ENCODE results near the gene ATP6V1G1. TPM values are rescaled to one million over a fixed set of nuclear protein-coding genes. Genes with fewer than 3 reads are reported as not detected.

The ATP6V1G1 gene
- 81.9 and 90.6 TPM in 2 replicates for total RNA-seq (2021)
- Bru-seq, nascent RNA = percentile 95 among the genes with signal in this experiment
- BruChase-seq, experiment 1, labeled RNA remaining after a 2-hour chase = percentile 91 among the genes with signal in this experiment
- percentile 97 among the genes with signal in this experiment for BruChase-seq, experiment 2, labeled RNA remaining after a 6-hour chase
- long read RNA-seq, transcript ATP6V1G1-201 (3 exons, 1,080 nt) = major isoform, 398 of 399 reads
- long read RNA-seq, partial matches to known transcripts = 0 of 399 reads
- long read RNA-seq, other reads (novel, unspliced or antisense) = 1 of 399 reads

- H4K20me1 ChIP-seq (ENCODE audit: insufficient read depth) = peaks cover 37% of the 10 kb centered on the region
- H3K27ac ChIP-seq = peak within 1 kb of the TSS; percentile 82
- H3K9me2 ChIP-seq (ENCODE audit: insufficient read depth) = no peaks in the 10 kb centered on the region
- H3K79me2 ChIP-seq (ENCODE audit: low read depth) = peaks cover 50% of the 10 kb centered on the region
- H3K9me3 ChIP-seq (ENCODE audit: insufficient read depth, low read depth) = no peaks in the 10 kb centered on the region
- CTCF ChIA-PET = interaction anchor here (0.5 to 1.3 kb wide), 6 partner anchors 13 to 182 kb away, joined by 3 to 5 read pairs (median 3); no protein-coding TSS in a partner anchor
- H3K4me1 ChIP-seq (replicated peaks; ENCODE audit: insufficient read depth) = peaks cover 20% of the 10 kb centered on the region
- BruUV-seq (replicated peaks) = no TSS peak
- intact Hi-C loops (cut with micrococcal nuclease; ENCODE audit: unreplicated experiment) = loop anchor here (1.0 to 2.0 kb wide), 4 partner anchors 35 to 182 kb away; partner anchors contain the start of gene WHRN
- peak within 1 kb of the TSS; percentile 78 for H3K4me3 ChIP-seq
- peak within 1 kb of the TSS; percentile 91 for H3K4me2 ChIP-seq
- H2AFZ ChIP-seq = peak within 1 kb of the TSS; percentile 80
- POLR2A ChIA-PET (ENCODE audit: unreplicated experiment) = interaction anchor here (0.5 to 1.3 kb wide), 15 partner anchors 16 to 534 kb away, joined by 3 to 16 read pairs (median 5); partner anchors contain the start of gene TMEM268
- peaks cover 8% of the 10 kb centered on the region for H3F3A ChIP-seq (ENCODE audit: insufficient read depth, low read depth)
- TF ChIP-seq CTCF (conservative IDR thresholded peaks at IDR 0.05) = no peak
- TF ChIP-seq EZH2 (IDR thresholded peaks at IDR 0.05; ENCODE audit: low read depth) = no peak
- no peaks in the 10 kb centered on the region for H3K36me3 ChIP-seq (ENCODE audit: low read depth)
- peak; percentile 97 to 99 for DNase-seq
- H3K27me3 ChIP-seq (ENCODE audit: insufficient read depth, low read depth) = no peaks in the 10 kb centered on the region
Measured at GRCh38 chr9:114587345-114588202, at the start of gene ATP6V1G1. TSS of gene ATP6V1G1 (plus strand) at chr9:114587769. CDS start at chr9:114587839, 70 bp downstream.

DNA sequence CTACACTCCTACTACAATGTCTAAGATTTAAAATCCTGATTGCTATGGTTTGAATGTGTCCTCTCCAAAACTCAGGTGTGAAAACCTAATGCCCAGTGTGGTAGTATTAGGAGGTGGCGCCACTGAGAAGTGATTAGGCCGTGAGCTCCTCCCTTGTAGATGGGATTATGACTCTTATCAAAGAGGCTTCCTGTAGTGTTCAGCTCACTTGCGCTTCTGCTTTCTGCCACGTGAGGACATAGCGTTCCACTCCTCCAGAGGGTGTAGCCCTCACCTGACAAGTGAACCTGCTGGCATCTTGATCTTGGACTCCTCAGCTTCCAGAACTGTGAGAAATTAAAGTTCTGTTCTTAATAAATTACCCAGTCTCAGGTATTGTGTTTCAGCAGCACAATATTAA is 49.3 kb upstream of the ATP6V1G1 start:
- Histone ChIP-seq H3K79me2 (ENCODE audit: low read depth) (no peaks in the 10 kb centered on the region), H2AFZ (no peak overlapping the region), H3K4me1 (replicated peaks; ENCODE audit: insufficient read depth) (no peaks in the 10 kb centered on the region), H4K20me1 (ENCODE audit: insufficient read depth) (no peaks in the 10 kb centered on the region), H3K27me3 (ENCODE audit: insufficient read depth, low read depth) (no peaks in the 10 kb centered on the region), H3K4me2 (no peak overlapping the region), H3K9me3 (ENCODE audit: insufficient read depth, low read depth) (no peaks in the 10 kb centered on the region), H3K4me3 (no peak overlapping the region), H3K9me2 (ENCODE audit: insufficient read depth) (no peaks in the 10 kb centered on the region), H3K27ac (no peak overlapping the region), H3F3A (ENCODE audit: insufficient read depth, low read depth) (no peaks in the 10 kb centered on the region), H3K36me3 (ENCODE audit: low read depth) (no peaks in the 10 kb centered on the region)
- ChIA-PET POLR2A (ENCODE audit: unreplicated experiment) (interaction anchor here (1.2 kb wide), 1 partner anchor 49 kb away, joined by 7 read pairs; the partner anchor contains the start of gene ATP6V1G1), CTCF (interaction anchor here (0.7 to 1.1 kb wide), 3 partner anchors 13 to 115 kb away, joined by 3 to 6 read pairs (median 3); no protein-coding TSS in a partner anchor)
- no TSS peak for BruUV-seq (replicated peaks)
- intact Hi-C loops (cut with micrococcal nuclease; ENCODE audit: unreplicated experiment) = no loop called here
- TF ChIP-seq EZH2 (IDR thresholded peaks at IDR 0.05; ENCODE audit: low read depth) = no peak
- TF ChIP-seq CTCF (conservative IDR thresholded peaks at IDR 0.05) = peak; percentile 30; the same call in 1 of the 2 replicates
- peak in 1 of 2 experiments; percentile 54 for DNase-seq

DNA sequence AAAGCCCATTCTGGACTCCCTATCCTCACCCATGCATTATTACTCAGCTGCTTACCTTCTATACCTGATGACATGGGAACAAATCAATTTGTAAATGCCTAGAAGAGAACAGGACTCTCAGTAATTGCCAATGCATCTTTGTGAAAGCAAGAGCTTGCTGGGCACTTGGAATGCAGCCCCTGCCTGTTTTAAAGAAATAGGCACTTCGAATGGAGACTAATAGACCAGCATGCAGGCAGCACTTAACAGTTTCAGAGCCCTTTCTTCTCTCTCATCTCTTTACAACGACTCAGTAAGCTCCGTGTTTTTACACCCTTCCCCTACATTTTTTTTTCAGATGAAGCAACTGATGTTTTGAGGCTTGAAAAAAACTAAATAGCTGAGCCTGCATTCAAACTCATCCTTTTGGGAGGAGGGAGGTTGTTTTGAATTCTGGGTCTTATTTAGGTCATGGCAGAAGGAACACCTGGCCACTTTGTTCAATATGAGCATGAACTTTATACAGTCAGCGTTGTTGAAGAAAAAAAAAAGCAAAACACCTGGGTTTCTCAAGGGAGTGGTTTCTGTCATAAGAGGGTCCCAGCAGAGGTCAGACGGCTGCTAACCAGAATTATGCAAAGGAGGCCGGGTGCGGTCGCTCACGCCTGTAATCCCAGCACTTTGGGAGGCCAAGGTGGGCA is 47.7 kb upstream of the ATP6V1G1 start:
- CTCF ChIA-PET = interaction anchor here (0.6 kb wide), 1 partner anchor 12 kb away, joined by 6 read pairs; no protein-coding TSS in a partner anchor
- intact Hi-C loops (cut with micrococcal nuclease; ENCODE audit: unreplicated experiment) = no loop called here

More for the DNA sequence above, 47.7 kb upstream of the ATP6V1G1 start:
- DNase-seq = no peak
- H3K27ac ChIP-seq = no peak overlapping the region
- no peaks in the 10 kb centered on the region for H3K4me1 ChIP-seq (replicated peaks; ENCODE audit: insufficient read depth)
- no peaks in the 10 kb centered on the region for H3K36me3 ChIP-seq (ENCODE audit: low read depth)
- no peaks in the 10 kb centered on the region for H4K20me1 ChIP-seq (ENCODE audit: insufficient read depth)
- H3K4me2 ChIP-seq = no peak overlapping the region
- POLR2A ChIA-PET (ENCODE audit: unreplicated experiment) = no interaction called here
- H3K27me3 ChIP-seq (ENCODE audit: insufficient read depth, low read depth) = no peaks in the 10 kb centered on the region
- no peaks in the 10 kb centered on the region for H3F3A ChIP-seq (ENCODE audit: insufficient read depth, low read depth)
- TF ChIP-seq EZH2 (IDR thresholded peaks at IDR 0.05; ENCODE audit: low read depth) (no peak), CTCF (conservative IDR thresholded peaks at IDR 0.05) (no peak)
- H3K9me2 ChIP-seq (ENCODE audit: insufficient read depth) = no peaks in the 10 kb centered on the region
- BruUV-seq (replicated peaks) = no TSS peak
- no peaks in the 10 kb centered on the region for H3K79me2 ChIP-seq (ENCODE audit: low read depth)
- H3K4me3 ChIP-seq = no peak overlapping the region
- H3K9me3 ChIP-seq (ENCODE audit: insufficient read depth, low read depth) = no peaks in the 10 kb centered on the region
- no peak overlapping the region for H2AFZ ChIP-seq

Data from PC-9 (cell line).